Measurements from ENCODE around the gene PACRGL. TPM values are rescaled to one million over a fixed set of nuclear protein-coding genes. Genes with fewer than 3 reads are reported as not detected.

Gene PACRGL
- total RNA-seq, 6 donors from 2014 or later = 13.5 to 45.8 (median 21.1) TPM

DNA sequence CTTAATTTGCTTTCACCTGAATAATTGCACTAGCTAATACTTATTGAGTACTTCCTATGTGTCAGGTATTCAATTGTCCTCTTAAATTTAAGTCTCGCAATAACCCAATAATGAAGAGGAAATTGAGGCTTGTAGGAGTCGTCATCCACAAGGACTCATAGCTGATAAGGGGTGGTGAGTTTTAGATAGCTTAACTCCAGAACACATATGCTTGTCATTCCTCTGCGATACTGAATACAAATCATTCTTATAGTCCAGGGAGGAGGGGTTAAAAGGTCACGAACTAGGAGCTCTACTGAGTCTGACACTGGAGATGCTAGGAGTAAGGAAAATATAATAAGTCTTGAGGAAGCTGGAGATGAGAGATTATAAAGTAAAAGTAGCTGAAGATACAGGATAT is 1.4 kb upstream of the PACRGL start:
- H3K27ac ChIP-seq = no peak overlapping the region
- ATAC-seq (ENCODE audit: low FRiP score in 2 of 2) (no peak), DNase-seq (no peak)
- WGBS, 2 donors = 51 to 60% methylated on average over 4 of the region's 4 CpGs
- H3K27me3 ChIP-seq = no peaks in the 10 kb centered on the region
- peaks cover 12 to 26% (median 19%) of the 10 kb centered on the region in 4 donors for H3K4me1 ChIP-seq
- TF ChIP-seq EP300 (IDR thresholded peaks at IDR 0.05) (no peak), POLR2A (IDR thresholded peaks at IDR 0.05) (no peak), POLR2AphosphoS5 (IDR thresholded peaks at IDR 0.05) (no peak)
- TF ChIP-seq, protein P1, sequence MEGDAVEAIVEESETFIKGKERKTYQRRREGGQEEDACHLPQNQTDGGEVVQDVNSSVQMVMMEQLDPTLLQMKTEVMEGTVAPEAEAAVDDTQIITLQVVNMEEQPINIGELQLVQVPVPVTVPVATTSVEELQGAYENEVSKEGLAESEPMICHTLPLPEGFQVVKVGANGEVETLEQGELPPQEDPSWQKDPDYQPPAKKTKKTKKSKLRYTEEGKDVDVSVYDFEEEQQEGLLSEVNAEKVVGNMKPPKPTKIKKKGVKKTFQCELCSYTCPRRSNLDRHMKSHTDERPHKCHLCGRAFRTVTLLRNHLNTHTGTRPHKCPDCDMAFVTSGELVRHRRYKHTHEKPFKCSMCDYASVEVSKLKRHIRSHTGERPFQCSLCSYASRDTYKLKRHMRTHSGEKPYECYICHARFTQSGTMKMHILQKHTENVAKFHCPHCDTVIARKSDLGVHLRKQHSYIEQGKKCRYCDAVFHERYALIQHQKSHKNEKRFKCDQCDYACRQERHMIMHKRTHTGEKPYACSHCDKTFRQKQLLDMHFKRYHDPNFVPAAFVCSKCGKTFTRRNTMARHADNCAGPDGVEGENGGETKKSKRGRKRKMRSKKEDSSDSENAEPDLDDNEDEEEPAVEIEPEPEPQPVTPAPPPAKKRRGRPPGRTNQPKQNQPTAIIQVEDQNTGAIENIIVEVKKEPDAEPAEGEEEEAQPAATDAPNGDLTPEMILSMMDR (IDR thresholded peaks at IDR 0.05) = no peak
- no peaks in the 10 kb centered on the region for H3K9me3 ChIP-seq
- no peaks in the 10 kb centered on the region for H3K36me3 ChIP-seq
- no peak overlapping the region for H3K4me3 ChIP-seq

DNA sequence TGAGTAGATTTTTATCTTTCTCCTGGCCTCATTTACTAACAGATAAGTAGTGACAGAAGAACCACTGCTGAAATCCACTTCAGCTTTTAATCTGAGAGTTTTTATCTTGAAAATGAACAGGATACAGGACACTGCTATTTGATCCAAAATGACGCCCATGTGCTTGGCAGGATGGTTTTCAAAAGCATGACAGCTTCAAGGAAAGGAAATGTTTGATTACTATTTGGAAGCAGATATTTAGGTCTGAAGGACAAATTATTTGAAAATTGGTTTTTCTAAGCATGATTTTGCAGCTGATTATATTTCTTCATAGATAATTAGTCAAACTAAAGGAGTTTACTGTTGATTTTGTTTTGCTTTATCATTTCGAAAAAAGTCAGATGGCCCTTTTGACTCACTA is 11.1 kb downstream of the PACRGL start:
- ATAC-seq (ENCODE audit: low FRiP score in 2 of 2) (no peak), DNase-seq (no peak)
- no peak for TF ChIP-seq EP300 (IDR thresholded peaks at IDR 0.05)
- no peak for TF ChIP-seq POLR2AphosphoS5 (IDR thresholded peaks at IDR 0.05)
- TF ChIP-seq, protein P1 (IDR thresholded peaks at IDR 0.05) = no peak
- TF ChIP-seq POLR2A (IDR thresholded peaks at IDR 0.05) = no peak
- no peak overlapping the region for H3K4me3 ChIP-seq
- peaks cover 7 to 79% (median 19%) of the 10 kb centered on the region in 4 donors for H3K36me3 ChIP-seq
- no peaks in the 10 kb centered on the region for H3K9me3 ChIP-seq
- H3K27me3 ChIP-seq = no peaks in the 10 kb centered on the region
- 70 to 90% methylated on average over 2 of the region's 2 CpGs for WGBS, 2 donors
- H3K4me1 ChIP-seq = no peaks in the 10 kb centered on the region
- no peak overlapping the region for H3K27ac ChIP-seq

DNA sequence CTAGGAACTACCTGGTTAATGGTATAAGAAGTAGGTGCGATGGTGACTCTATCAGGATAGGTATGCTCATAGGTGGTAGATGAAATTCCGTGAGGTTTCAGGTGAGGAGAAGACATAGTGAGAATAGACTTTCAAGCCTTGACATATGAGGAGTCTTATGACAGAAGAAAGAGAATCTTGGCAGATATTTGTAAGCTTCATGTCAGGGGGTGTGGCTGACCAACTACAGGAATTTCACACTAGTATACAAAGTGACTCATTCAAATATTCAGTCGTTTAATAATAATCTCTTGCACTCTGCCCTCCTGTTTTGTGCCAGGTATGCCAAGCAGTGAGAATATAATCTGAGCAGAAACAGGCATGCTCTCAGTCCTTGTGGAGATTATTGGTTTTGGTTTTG is 22.8 kb downstream of the PACRGL start:
- ATAC-seq (ENCODE audit: low FRiP score in 2 of 2) (no peak), DNase-seq (no peak)
- H3K4me3 ChIP-seq = no peak overlapping the region
- H3K4me1 ChIP-seq = no peaks in the 10 kb centered on the region
- peaks cover 8 to 84% (median 22%) of the 10 kb centered on the region in 4 donors for H3K36me3 ChIP-seq
- H3K27me3 ChIP-seq = no peaks in the 10 kb centered on the region
- peaks cover 0 to 12% (median 2%) of the 10 kb centered on the region in 4 donors for H3K9me3 ChIP-seq
- WGBS, 2 donors = 60 to 87% methylated on average over 3 of the region's 3 CpGs
- TF ChIP-seq POLR2A (IDR thresholded peaks at IDR 0.05) = no peak
- no peak for TF ChIP-seq POLR2AphosphoS5 (IDR thresholded peaks at IDR 0.05)
- TF ChIP-seq, protein P1 (IDR thresholded peaks at IDR 0.05) = no peak
- no peak for TF ChIP-seq EP300 (IDR thresholded peaks at IDR 0.05)
- H3K27ac ChIP-seq = no peak overlapping the region

DNA sequence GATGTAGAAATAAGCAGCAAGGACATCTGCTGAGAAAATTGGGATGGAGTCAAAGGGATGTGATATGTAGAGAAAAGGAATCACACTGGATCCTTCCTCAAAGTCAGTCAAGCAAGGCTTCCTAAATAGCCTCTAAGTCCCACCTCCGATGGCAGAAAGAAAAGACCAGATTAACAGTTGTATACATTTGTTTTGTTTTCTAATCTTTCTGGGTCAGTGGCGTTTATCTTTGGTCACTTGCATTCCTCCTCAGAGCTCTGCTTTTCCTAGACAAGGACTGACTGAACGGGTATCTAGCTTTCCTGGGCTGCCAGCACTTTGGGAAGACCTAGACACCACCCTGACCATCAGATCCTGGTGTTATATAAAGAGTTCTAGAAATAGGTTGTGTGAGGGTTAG is 23.2 kb downstream of the PACRGL start:
- peaks cover 0 to 12% (median 2%) of the 10 kb centered on the region in 4 donors for H3K9me3 ChIP-seq
- H3K27me3 ChIP-seq = no peaks in the 10 kb centered on the region
- no peaks in the 10 kb centered on the region for H3K4me1 ChIP-seq
- TF ChIP-seq, protein P1 (IDR thresholded peaks at IDR 0.05) = no peak
- TF ChIP-seq POLR2AphosphoS5 (IDR thresholded peaks at IDR 0.05) (no peak), EP300 (IDR thresholded peaks at IDR 0.05) (no peak), POLR2A (IDR thresholded peaks at IDR 0.05) (no peak)
- 83 to 92% methylated on average over 3 of the region's 3 CpGs for WGBS, 2 donors
- H3K36me3 ChIP-seq = peaks cover 8 to 85% (median 22%) of the 10 kb centered on the region in 4 donors
- no peak overlapping the region for H3K4me3 ChIP-seq
- DNase-seq (no peak), ATAC-seq (ENCODE audit: low FRiP score in 2 of 2) (no peak)
- no peak overlapping the region for H3K27ac ChIP-seq

DNA sequence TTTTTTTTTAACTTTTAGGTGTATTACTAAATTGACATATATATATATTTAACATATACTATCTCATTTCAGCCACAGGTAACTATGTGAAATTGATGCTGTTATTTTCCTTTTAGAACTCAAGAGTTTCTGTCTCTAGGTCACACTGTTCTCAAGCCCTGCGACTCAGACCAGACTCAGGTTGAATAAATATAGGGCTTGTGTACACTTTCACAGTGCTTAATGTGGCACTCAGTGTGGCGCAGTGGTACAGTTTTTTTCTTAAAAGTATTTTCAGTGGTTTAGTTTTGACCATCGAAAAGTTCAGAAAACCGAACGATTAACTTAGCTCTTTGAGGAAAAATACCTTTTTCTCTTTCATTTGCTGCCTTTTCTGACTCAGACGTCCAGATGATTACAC is 24.7 kb downstream of the PACRGL start:
- ATAC-seq (ENCODE audit: low FRiP score in 2 of 2) (no peak), DNase-seq (no peak)
- peaks cover 0 to 12% (median 2%) of the 10 kb centered on the region in 4 donors for H3K9me3 ChIP-seq
- 51 to 94% methylated on average over 6 of the region's 6 CpGs for WGBS, 2 donors
- TF ChIP-seq POLR2A (IDR thresholded peaks at IDR 0.05) (no peak), POLR2AphosphoS5 (IDR thresholded peaks at IDR 0.05) (no peak), EP300 (IDR thresholded peaks at IDR 0.05) (no peak)
- TF ChIP-seq, protein P1 (IDR thresholded peaks at IDR 0.05) = no peak
- H3K4me3 ChIP-seq = no peak overlapping the region
- H3K36me3 ChIP-seq = peaks cover 8 to 85% (median 22%) of the 10 kb centered on the region in 4 donors
- H3K4me1 ChIP-seq = no peaks in the 10 kb centered on the region
- no peaks in the 10 kb centered on the region for H3K27me3 ChIP-seq
- H3K27ac ChIP-seq = no peak overlapping the region
